Activated CD8-positive, alpha-beta memory T cell treated with anti-CD3 and anti-CD28 coated beads, Interleukin-2, amount 50 U/mL, for 1 hour (primary cell): Measurements from ENCODE around the gene PMEPA1.

ENCODE experiments used
- DNase-seq: peaks from one replicate; pipeline ENCODE4 v3.0.0-alpha.2; 2020; ENCODE audit errors: extremely low read depth

PMEPA1 gene

DNA sequence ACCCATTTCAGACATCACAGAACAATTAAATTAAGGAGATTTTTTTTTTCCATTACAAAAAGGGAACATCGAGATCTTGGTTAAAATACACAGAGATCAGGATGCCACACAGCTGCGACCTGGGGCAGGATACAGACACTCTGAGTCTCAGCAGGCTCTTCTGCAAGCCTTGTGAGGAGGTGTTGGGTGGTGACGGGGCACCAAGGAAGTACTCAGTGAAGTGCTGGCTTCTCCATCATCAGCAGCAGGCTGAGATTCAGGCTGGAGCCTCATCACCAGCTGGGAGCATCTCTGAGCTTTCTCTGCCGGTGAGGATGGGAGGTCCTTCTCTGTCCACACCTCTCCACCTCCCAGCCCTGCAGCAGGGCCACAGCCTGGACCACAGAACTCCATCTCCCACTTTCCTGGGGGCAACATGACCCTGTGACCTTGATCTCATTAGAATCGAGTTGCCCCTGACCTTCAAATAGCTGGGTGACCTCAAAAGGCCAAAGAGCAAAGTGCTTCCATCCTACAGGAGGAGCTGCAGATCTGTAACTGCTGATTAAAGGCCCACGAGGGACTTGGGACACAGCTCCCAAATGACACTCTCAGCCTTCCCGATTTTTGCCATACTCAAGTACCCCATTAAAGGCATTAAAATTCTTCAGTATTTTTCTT lies 16.0 kb downstream of the PMEPA1 start:
- no peak for DNase-seq

DNA sequence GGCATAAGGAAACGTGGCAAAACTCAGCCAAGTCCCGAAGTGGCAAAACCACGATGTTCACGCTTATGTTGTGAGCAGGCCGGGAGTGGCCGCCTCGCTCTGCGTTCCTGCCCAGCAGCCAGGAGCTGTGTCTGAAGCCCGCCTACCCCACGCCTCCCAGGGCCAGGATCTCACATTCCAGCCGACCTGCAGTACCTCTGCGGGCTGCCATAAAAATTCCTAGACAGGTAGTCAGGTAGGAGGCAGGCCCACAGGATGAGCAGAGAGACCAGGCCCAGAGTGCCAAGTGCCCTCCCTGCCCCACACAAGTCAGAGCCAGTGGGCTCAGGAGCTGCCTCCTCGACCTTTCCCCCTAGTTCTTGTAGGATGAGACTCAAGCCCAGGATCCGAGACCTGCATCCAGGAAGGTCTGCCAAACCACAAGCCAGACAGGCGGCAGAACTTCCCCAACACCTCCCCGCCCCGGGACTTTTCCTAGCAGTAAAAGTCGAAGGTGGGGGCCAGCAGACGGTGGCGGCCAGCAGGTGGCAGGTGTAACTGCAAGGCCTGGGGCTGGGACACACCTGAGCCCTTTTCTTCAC lies 16.7 kb downstream of the PMEPA1 start:
- no peak for DNase-seq

DNA sequence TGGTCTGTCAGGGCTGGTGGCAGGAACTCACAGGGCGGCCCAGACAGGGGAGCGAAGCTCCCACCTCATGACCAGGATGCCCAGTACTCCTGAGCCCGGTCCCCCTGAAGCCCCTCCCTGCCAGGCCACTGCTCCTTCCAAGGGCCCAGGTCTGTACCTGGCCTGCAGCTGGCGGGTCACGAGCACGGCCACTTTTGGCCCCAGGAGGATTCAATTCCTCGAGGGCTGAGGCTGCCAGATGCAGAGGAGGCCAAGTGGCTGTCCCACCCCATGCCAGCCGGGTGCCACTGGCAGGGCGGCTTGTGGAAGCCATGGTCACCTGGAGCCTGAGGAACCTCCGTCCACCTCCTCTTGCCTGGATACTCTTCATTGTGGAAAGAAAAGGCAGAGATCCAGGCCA lies 17.4 kb downstream of the PMEPA1 start:
- no peak for DNase-seq

DNA sequence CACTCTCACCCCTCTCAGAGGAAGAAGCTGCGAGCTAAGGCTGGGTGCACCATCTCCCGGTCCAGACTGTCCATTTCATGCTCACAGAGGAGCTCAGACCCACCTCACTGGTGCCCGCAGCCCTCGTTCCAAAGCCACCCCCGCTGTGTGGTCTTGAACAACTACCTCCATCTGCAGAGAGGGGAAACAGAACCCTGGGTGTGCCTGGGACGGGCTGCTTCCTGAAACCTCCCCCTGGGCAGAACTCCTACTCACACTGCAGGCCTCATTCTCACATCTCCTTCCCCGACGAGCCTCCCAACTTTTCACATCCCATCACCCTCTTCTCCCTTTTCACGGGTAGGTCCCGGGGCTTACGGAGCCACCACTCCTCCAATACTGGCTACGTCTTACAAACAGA lies 18.1 kb downstream of the PMEPA1 start:
- no peak for DNase-seq

DNA sequence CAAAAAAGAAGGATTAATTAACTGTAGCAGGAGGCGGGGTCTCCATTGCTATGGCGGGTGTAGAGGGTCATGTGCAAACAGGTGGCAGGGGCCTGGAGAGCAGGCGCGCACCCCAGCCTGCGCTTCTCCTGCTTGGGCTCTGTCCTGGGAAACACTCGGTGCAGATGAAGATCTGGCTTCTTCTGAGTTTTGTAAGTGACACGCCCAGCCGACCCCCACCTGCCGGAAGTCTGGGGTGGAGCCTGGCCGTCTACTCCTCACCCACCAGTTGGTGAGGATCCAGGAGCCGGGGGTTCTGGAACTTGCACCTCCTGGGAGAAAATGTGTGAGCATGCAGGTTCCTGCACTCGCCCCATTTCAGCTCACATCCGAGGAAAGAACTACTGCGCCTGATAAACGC lies 19.3 kb downstream of the PMEPA1 start:
- DNase-seq = no peak

DNA sequence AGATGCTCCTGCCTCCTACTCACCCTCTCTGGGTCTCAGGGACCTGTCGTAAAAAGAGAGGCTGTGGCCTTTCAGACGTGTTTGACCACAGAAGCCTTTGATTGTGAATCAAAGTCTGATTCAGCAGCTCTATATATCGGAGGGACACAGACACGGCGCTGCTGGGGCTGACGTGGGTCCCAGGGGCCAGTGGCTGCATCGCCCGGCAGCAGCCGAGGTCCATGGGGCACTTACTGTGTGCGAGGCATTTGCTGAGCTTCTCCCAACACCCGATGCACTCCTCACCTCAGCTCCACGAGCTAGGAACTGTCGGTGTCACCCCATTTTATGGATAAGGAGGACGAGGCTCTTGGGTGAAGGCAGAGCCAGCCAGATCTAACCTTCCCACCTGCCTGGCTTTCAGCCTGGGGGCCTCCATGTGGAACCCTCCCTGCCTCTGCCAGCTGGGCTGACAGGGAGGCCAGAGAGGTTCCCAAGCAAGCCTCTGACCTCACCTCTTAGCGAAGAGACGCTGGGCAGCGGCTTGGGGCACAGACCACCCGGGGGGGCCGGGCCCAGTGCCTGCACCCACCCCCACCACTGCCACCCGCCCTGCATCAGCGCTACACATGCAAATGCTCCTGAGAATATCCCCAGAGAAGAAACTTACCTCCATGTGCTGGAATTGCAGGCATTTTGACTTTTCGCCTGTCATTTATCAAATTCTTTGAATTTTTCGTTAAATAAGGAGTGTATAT lies 19.9 kb downstream of the PMEPA1 start:
- no peak for DNase-seq

DNA sequence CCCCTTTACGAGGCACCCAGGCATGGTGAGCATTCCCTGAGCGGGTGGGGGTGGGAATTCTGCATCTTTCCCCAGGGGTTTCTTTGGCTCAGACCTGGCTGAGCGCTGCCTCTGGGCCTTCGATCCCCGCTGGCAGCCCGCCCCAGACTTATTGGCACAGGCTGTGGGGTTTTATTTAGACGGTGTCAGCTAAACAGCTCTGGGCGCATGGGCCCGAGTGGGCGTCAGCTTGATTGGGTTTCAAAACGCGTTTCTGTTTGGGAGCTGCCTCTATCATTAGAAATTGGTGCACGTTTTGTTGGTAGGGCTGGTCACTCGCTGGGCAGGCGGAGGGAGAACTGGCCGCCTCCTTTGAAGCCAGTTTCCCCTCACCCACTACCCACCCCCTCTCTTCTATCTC lies 21.0 kb downstream of the PMEPA1 start:
- no peak for DNase-seq

DNA sequence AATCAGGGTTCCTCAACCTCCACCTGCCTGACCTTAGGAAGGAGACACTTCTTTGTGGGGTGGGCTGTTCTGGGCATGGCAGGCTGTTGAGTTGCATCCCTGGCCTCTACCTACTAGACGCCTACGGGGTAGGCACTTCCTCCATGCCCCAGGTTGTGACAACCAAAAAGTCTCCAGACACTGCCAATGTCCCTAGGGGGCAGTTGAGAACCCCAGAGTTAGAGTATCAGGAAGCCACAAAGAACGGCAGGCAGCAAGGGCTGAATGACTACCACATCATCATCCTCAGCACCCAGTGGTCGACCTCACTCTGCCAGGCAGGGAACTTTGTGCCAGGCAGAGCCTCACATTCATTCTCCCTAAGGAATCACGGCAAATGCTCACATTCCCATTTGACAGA lies 21.5 kb downstream of the PMEPA1 start:
- DNase-seq = no peak

DNA sequence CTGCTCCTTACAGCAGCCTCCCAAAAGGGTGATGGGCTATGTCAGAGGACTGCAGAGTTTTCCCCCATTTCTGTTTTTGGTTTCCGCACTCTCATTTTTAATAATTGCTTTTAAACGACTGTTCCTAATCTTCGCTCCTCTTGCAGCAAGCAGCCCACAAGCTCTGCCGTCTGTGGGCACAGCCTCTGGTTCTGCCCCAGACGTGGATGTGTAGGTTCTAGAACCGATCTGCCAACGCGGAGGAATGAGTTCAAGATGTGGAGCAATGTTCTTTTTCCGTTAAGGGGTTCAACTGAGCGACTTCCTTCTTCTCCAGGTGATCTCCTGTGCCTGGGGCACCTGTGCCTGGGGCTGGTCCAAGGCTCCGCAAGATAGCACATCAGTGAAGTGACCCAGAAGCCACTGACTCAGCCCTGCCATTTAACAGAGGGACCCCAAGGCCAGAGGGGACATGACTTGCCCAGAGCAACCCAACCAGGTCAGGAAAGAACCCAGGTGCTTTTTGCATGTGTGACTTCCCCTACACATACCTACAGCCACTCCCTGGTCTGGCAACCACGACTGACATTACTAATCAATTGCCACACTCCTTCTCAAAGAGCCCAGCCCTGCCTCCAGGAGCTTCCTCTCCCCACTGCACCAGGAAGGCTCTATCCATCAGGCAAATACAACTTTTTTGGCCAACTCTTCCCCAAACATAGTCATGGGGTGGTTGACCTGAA lies 22.7 kb downstream of the PMEPA1 start:
- no peak for DNase-seq

DNA sequence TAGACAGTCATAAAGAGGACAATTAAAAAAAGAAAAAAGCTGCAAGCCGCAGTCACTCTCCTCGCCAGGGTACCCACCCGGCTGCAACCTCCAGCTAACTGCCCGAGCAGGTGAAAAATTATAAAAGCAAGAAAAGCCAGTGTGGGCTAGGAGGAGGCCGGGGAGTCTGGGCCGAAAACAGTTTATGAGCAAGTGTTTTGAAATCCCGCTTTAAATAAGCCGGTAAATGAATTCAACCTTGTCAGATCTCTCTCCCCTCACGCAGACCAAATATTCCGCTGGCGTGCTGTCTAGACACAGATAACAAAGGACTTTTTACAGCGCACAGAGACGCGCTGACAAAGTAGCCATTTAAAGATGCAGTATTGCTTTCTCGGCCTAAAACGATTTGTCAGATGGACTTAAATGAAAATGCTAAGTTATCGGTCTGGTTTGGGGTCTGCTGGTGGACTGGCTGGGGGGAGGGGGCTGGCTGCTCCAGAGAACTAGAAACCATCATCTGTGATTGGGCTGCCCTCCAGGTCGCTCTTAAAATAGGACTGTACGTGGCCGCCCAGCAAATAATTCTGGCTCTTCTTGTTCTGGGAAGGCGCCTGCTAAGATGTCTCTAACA lies 24.6 kb downstream of the PMEPA1 start:
- no peak for DNase-seq

DNA sequence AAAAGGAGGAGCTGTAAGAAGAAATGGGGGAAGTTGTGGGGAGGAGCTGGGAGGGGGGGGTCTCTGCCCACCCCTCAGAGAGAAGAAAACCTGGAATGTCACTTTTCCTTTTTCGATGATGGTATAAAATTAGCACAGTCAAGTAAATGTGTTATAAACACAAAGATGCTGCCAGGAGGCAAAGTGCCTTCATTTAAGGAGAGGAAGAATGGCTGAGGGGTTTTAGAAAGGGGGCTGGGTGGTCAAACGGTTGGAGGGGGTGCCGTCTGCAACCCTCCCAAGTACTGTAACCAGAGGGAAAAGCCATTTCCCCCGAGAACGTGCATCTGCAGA lies 25.0 kb downstream of the PMEPA1 start:
- no peak for DNase-seq

DNA sequence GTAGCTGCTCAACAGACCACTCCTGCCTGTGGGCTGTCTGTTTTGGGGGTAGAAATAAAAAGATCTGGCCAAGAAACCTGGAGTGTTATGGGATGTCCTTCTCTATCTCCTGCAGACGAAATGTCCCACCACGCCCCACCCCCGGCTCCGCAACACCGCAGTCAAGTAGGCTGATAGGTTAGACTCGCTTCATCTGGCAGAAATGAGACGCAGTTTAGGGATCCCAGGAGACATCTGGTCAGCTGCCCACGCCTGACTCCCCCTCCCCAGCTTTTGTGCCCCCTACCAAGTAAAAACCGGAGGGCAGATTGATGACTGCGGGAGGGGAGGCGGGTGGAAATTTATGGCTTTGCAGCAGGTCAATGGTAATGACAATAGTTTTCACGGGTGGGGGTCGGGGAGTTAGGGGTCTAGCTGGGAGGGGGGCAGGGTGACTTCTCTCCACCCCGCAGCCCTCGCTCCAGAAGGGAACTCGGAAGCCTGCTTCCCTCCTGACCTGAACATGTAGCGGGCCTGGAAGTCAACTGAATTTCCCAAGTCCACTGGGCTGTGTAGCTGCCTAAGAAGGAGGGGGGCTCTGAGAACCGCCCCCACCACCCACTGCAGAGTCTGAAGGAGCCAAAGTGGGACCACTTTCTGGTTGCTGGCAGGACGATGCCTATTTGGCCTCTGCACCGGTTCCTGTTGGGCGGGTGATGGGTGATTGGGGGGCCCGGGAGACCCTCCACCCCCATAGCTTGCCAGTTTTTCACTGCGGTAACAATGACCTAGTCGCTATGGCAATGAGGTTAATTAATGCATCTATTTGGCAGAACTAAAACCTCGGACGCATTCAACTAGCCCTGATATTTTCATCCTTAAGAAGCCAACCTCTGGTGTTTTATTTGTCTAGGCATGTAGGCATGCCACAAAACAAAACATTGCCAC lies 25.7 kb downstream of the PMEPA1 start:
- DNase-seq = no peak

DNA sequence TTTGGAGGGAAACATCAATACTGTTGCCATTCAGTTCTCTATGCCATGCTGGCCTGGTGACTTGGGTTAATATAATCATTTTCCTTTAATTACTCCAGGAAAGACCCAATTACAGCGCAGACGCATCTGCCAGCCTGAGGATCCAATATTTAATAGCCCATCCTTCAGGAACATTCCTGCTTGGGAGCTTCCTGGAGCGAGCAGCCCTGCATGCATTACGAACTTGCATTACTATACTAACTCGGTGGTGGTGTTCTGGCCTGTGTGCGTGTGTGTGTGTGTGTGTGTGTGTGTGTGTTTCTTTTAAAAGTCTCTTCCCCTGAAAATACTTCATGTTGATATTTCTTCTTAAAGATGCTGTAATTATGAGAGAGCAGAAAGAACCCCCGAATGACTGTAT lies 26.5 kb downstream of the PMEPA1 start:
- no peak for DNase-seq

DNA sequence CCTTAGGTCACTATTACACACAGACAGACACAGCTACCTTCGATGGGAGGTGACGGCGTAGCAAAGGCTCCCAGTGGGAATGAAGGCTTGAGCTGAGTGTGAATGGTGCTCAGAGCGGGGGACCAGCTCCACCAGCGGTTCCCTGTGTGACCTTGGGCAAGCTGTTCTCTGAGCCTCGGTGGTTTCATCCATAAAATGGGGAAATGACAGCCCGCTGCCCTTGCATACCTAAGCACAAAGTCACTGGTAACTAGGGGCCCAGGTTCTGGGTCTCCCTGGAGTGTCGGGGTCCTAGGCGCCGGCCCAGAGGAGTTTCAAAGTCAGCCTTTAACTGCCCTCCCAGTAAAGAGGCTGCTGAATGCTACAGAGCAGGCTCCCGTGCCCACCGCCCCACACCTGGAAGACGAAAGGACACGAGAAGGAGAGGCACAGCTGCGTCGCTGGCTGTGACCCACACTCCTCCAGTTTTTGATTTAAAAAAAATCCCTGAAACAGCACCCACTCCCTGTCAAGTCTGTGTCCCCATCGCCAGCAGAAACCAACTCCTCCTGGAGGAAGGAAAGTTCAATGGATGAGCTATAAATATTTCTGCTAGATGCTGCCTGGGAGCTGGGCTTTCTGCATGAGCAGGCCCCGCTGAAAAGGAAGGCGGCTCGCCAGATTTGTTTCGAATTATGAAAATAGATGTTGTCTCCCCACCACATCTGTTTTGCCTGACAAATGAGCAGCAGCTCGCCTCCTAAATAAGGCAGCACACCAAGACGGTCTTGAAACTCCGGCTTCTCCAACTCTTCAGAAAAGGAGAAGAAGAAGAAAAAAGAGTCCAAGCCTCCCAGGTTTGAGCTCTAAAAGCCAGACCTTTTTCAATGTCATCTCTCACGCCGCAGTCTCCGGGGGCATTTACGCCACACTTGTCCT lies 27.4 kb downstream of the PMEPA1 start:
- no peak for DNase-seq

DNA sequence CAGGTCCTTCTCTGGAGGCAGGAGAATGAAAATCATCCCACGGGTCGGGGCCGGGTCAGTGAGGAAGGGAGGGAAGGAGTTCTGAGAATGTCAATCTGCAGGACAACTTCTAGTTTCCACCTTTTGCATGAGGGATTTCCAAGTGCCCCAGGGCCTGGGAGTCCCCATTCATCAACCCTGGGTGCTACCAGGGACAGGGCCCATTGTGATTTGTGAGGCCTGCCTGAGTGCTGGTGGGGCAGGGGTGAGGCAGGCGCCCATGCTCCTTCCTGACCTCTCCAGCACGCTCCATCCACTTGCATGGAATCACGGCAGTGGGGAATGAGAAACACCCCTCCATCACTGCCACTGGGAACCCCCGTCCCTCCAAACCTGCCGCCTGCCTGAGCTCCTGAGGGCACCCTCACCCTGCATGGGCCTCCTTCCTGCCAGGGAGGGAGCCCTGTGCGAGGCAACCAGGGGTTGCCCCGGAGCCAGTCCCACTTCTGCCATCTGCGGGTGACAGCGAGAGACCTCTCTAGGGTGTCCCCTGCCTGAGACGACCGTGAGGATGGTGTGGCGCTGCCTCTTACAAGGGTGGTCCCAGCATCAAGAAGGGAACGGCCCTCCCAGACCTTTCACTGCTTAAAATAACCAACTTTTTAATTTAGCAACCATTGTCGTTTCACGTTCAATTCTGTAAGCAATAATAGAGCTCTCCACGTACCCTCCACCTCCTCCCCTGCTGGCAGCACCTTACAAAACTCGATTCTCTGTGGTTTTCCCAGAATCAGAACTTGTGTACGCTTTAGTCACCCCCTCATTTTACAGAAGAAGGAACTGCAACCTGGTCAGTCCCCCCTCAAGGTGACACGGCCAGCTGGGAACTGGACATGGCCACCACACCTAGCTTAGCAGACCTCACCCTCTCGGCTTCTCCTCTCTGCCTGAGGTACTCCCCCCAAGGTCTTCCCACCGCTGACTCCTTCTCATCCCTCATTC lies 28.6 kb downstream of the PMEPA1 start:
- no peak for DNase-seq

DNA sequence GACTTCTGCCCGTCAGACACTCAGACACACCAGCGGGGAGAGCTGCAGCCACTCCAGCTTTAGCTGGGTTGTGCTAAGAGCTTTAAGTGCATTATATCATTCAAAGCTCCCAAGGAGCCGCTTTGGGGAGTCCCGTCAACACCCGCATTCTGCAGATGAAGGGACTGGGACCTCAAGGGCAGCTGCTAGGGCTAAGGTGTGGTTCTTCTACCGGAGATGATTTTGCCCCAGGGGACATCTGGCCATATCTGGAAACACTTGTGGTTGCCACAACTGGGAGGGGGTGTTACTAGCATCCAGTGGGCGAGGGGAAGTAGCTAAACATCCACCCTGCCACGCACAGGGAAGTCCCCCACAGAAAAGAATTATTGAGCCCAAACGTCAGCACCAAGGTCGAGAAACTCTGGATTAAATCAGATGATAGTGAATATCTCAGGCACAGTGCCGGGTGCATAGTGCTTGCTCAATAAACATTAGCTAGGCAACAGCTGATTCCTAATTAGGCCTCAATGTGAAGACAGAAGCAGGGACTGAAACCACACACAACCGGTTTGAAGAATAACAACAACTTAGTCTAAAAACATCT lies 29.6 kb downstream of the PMEPA1 start:
- no peak for DNase-seq

DNA sequence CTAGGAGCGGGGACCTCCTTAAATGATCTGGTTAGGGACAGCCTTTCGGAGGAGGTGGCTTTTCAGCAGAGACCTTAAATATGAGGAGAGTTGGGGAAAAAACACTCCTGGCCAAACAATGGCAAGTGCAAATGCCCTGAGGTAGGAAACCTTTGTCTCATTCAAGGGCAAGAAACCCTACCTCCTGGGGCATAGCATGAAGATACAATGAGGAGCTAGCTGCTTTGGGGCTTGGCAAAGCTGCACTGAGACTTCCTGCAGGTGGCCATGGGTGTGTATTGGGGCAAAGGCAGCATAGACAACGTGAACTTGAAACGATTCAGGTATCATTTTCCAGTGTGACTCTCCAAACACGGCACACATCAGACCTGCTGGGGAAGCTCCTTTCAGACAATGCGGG lies 30.7 kb downstream of the PMEPA1 start:
- DNase-seq = no peak

DNA sequence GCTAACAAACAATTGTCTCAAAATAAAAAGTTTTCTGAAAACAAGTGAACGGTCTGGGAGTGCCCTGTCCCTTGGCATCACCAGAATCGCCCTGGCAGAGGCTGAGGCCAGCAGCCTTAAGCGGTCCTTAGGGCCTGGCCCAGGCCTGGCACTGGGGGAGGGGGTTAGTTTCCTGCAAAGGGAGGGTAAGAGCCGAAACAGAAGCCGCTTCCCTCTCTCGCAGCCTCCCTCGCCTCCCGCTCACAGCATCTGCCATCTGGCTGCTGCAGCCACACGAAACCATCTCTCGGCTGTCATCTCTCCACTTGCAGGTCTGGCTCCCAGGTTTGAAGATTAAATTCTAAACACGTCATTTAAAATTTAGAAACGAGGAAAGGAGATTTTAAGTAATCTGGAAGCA lies 31.5 kb downstream of the PMEPA1 start:
- no peak for DNase-seq

DNA sequence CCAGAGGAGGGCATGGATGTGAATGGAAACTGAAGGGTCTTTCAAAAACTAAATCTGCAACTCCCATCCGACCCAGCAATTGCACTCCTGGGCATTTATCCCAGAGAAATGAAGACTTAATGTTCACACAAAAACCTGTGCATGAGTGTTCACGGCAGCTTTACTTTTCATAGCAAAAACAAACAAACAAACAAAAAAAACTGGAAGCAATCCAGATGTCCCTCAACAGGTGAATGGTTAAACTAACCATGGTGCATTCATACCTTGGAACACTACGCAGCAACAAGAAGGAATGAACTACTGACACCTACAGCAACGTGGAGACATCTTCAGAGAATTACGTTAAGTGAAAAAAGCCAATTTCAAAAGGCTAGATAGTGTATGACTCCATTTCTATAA lies 32.2 kb downstream of the PMEPA1 start:
- DNase-seq = no peak
